Activated naive CD8-positive, alpha-beta T cell treated with anti-CD3 and anti-CD28 coated beads for 36 hours (primary cell): Measurements from ENCODE around the gene VCL. TPM values are rescaled to one million over a fixed set of nuclear protein-coding genes. Genes with fewer than 3 reads are reported as not detected.

Experiments used
- DNase-seq: peaks from one replicate; pipeline ENCODE4 v3.0.0; 2021
- H3K27ac Mint-ChIP-seq: one replicate; pipeline ENCODE4 v1.8.0; 2022; ENCODE audit warnings: mild to moderate bottlenecking, moderate library complexity, mixed read lengths
- H3K27me3 Mint-ChIP-seq: one replicate; pipeline ENCODE4 v1.8.0; 2022; ENCODE audit warnings: mild to moderate bottlenecking, mixed read lengths
- H3K36me3 Mint-ChIP-seq: one replicate; pipeline ENCODE4 v1.8.0; 2021; ENCODE audit warnings: mild to moderate bottlenecking, mixed read lengths
- H3K4me1 Mint-ChIP-seq: one replicate; pipeline ENCODE4 v1.8.0; 2021; ENCODE audit warnings: mixed read lengths
- H3K4me3 Mint-ChIP-seq: one replicate; pipeline ENCODE4 v1.8.0; 2022; ENCODE audit warnings: mild to moderate bottlenecking, moderate library complexity, mixed read lengths
- H3K9me3 Mint-ChIP-seq: one replicate; pipeline ENCODE4 v1.8.0; 2022; ENCODE audit warnings: mixed read lengths
- total RNA-seq, 2 experiments: library from RNA; stranded (reverse); gene quantifications; one replicate each; pipeline ENCODE4 v1.2.3, GENCODE V29; 2021

VCL gene
- total RNA-seq, 2 experiments from 2014 or later: 9.6 to 10.0 TPM

GRCh38 chr10:74164716-74165529 lies 167.0 kb downstream of the VCL start:
- peaks cover 13% of the 10 kb centered on the region for H3K36me3 Mint-ChIP-seq
- H3K27me3 Mint-ChIP-seq: no peaks in the 10 kb centered on the region
- peaks cover 33% of the 10 kb centered on the region for H3K4me1 Mint-ChIP-seq
- no peaks in the 10 kb centered on the region for H3K9me3 Mint-ChIP-seq
- no peak overlapping the region for H3K27ac Mint-ChIP-seq
- H3K4me3 Mint-ChIP-seq: no peak overlapping the region
- DNase-seq: no peak

- peaks cover 13% of the 10 kb centered on the region for H3K36me3 Mint-ChIP-seq
- no peaks in the 10 kb centered on the region for H3K9me3 Mint-ChIP-seq
- no peak overlapping the region for H3K4me3 Mint-ChIP-seq
- no peak overlapping the region for H3K27ac Mint-ChIP-seq
- DNase-seq: no peak
- H3K27me3 Mint-ChIP-seq: no peaks in the 10 kb centered on the region
- H3K4me1 Mint-ChIP-seq: peaks cover 33% of the 10 kb centered on the region
These were observed 167.6 kb downstream of the VCL start for GRCh38 chr10:74165530-74165901.

GRCh38 chr10:74167443-74167842 lies 169.5 kb downstream of the VCL start:
- DNase-seq: no peak

More at GRCh38 chr10:74167443-74167842, 169.5 kb downstream of the VCL start:
- Mint-ChIP-seq H3K36me3 (peaks cover 5% of the 10 kb centered on the region), H3K27me3 (no peaks in the 10 kb centered on the region), H3K9me3 (no peaks in the 10 kb centered on the region), H3K27ac (no peak overlapping the region), H3K4me3 (no peak overlapping the region), H3K4me1 (peaks cover 33% of the 10 kb centered on the region)

Other genes with a start within 250 kb of the VCL start
- gene CHCHD1, start 216.1 kb upstream of the VCL start, total RNA-seq: 10 to 100 TPM; 34.8 to 38.6 TPM
- 10 to 100 TPM; 31.0 to 35.5 TPM for gene ZSWIM8, start 212.5 kb upstream of the VCL start, total RNA-seq
- gene NDST2, start 186.5 kb upstream of the VCL start, total RNA-seq: 10 to 100 TPM; 45.9 to 49.7 TPM
- gene CAMK2G, start 123.6 kb upstream of the VCL start, total RNA-seq: 10 to 100 TPM; 16.5 to 17.4 TPM
- under 1 TPM in 1 of 2 experiments, not detected in 1; 0.12 TPM for gene PLAU, start 87.0 kb upstream of the VCL start, total RNA-seq
- gene AP3M1, start 152.7 kb downstream of the VCL start, total RNA-seq: 10 to 100 TPM; 45.4 to 46.4 TPM
- gene ADK, start 153.1 kb downstream of the VCL start, total RNA-seq: 10 to 100 TPM; 56.5 to 57.4 TPM